ENCODE measurements around the gene CAMTA1.
A peak's percentile ranks its signal among the peaks of the same experiment; 100 is the strongest.

CAMTA1 gene

DNA sequence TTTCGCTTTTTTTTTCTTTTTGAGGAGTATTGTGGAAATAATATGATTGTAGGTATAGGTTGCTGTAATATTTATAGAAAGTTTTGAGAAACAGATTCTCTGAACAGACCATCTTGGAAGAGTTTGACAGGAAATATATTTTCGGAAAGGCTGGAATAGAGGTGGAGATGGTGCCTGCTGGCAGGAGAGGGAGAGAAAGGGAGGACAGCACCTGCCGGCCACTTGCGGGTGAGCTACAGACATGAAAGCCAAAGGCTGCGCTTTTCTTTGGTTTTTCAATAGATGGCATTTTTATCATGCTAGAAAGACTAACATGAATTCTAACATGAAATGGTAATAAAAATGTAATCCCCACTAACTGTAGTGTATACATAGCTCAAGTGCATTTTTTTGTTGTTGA is 82.1 kb downstream of the CAMTA1 start:
- Histone ChIP-seq H3K9me3 (ENCODE audit: control insufficient read depth, insufficient read depth, low read length) (no peaks in the 10 kb centered on the region), H3K27ac (ENCODE audit: low read depth, low read length) (no peak overlapping the region), H3K4me3 (ENCODE audit: low read depth, low read length) (no peak overlapping the region), H3K9ac (ENCODE audit: low read depth, low read length) (no peak overlapping the region), H3K4me1 (ENCODE audit: control insufficient read depth, insufficient read depth, low read length) (peaks cover 52% of the 10 kb centered on the region), H3K27me3 (ENCODE audit: control insufficient read depth, insufficient read depth, low read length) (no peaks in the 10 kb centered on the region), H3K36me3 (ENCODE audit: control insufficient read depth, insufficient read depth, low read length) (no peaks in the 10 kb centered on the region)

DNA sequence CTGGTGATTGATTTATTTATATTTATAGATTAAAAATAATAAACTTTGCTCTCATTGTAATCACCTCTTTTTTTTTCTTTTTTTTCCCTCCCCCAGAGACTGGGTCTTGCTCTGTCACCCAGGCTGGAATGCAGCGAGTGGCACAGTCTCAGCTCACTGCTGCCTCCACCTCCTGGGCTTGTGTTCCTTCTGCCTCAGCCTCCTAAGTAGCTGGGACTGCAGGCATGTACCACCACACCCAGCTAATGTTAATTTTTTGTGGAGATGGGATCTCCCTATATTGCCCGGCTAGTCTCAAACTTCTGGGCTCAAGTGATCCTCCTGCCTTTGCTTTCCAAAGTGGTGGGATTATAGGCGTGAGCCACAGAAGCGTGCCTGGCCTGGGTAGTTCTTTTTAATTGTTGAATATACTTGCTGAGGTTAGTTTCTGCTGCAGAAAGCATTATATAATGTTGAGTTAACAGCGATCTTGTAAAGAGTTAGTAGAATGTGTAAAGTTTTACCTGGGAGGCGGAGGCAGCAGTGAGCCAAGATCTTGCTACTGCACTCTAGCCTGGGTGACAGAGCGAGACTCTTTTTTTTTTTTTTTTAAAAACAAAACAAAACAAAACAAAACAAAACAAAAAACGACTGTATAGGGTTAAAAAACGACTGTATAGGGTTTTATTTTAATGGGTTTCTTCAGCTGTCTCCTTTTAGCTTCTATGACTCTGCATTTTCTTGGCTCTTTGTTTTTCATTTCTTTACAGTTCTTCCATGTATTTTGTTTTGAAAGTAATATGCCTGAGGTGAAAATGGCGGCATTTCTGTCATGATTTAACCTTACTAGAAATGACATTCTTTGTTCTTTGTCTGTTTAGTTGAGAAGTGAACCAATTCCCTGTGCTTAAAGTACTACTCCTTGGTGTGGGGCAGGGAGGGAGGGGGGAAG is 82.7 kb downstream of the CAMTA1 start:
- Histone ChIP-seq H3K4me1 (ENCODE audit: control insufficient read depth, insufficient read depth, low read length) (peaks cover 52% of the 10 kb centered on the region), H3K4me3 (ENCODE audit: low read depth, low read length) (no peak overlapping the region), H3K36me3 (ENCODE audit: control insufficient read depth, insufficient read depth, low read length) (no peaks in the 10 kb centered on the region), H3K27me3 (ENCODE audit: control insufficient read depth, insufficient read depth, low read length) (no peaks in the 10 kb centered on the region), H3K27ac (ENCODE audit: low read depth, low read length) (no peak overlapping the region), H3K9ac (ENCODE audit: low read depth, low read length) (no peak overlapping the region), H3K9me3 (ENCODE audit: control insufficient read depth, insufficient read depth, low read length) (no peaks in the 10 kb centered on the region)

DNA sequence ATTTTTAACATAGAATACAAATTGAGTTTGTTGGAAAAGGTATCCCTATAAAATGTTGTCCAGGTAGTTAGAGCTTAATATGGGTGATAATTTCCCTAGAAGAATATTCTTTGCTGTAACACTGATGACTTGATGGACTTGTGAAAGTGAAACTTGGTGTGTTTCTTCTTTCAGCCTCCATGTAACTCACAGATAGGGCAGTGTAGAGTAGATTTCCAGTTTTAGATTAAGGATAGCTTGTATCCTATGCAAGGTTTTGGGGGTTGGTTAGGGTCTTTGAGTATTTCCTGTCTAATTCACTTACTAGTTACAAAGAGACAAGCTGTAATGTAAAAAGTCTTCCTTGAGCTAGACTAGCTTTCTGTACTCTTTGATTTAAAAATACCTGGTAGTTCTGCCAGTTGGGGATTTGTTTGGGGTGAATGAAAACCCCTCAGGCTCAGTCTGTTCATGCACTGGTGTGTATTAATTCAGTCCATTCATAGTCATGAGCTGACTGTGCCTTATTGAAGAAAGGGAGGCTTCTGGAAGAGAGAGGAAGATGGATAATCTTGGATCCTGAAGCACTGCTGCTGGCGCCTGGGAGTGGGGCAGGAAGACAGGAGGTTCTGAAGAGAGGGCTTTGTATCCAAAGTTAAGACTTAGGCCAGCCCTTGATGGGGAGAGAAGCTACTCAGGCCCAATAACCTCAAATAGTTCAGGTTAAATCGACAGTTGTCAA is 83.6 kb downstream of the CAMTA1 start:
- H3K4me3 ChIP-seq (ENCODE audit: low read depth, low read length): no peak overlapping the region
- no peaks in the 10 kb centered on the region for H3K27me3 ChIP-seq (ENCODE audit: control insufficient read depth, insufficient read depth, low read length)
- H3K4me1 ChIP-seq (ENCODE audit: control insufficient read depth, insufficient read depth, low read length): peaks cover 56% of the 10 kb centered on the region
- peak overlapping the region; percentile 38 for H3K27ac ChIP-seq (ENCODE audit: low read depth, low read length)
- no peaks in the 10 kb centered on the region for H3K9me3 ChIP-seq (ENCODE audit: control insufficient read depth, insufficient read depth, low read length)
- no peak overlapping the region for H3K9ac ChIP-seq (ENCODE audit: low read depth, low read length)
- H3K36me3 ChIP-seq (ENCODE audit: control insufficient read depth, insufficient read depth, low read length): no peaks in the 10 kb centered on the region

DNA sequence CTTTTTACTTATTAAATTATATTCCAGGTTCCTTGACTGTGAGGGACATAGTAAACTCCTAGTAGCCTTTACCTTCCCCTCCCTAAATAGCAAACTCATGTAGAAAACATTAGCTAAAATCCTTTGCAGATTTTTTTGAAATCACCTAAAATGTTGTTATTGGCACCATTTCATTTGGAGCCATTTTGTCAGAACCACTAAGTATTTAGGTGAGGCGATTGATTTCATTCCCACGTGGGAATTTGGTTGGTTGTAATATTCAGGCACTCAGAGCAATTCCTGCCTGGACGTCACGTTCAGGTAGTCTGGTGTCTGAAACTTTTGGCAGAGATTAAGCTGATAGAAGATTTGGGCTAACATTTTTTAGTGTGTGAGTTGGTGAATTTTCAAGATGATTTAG is 84.3 kb downstream of the CAMTA1 start:
- Histone ChIP-seq H3K4me1 (ENCODE audit: control insufficient read depth, insufficient read depth, low read length) (peaks cover 56% of the 10 kb centered on the region), H3K27me3 (ENCODE audit: control insufficient read depth, insufficient read depth, low read length) (no peaks in the 10 kb centered on the region), H3K4me3 (ENCODE audit: low read depth, low read length) (no peak overlapping the region), H3K36me3 (ENCODE audit: control insufficient read depth, insufficient read depth, low read length) (peaks cover 4% of the 10 kb centered on the region; the same call in 1 of the 2 replicates), H3K9me3 (ENCODE audit: control insufficient read depth, insufficient read depth, low read length) (no peaks in the 10 kb centered on the region), H3K9ac (ENCODE audit: low read depth, low read length) (no peak overlapping the region), H3K27ac (ENCODE audit: low read depth, low read length) (no peak overlapping the region)

DNA sequence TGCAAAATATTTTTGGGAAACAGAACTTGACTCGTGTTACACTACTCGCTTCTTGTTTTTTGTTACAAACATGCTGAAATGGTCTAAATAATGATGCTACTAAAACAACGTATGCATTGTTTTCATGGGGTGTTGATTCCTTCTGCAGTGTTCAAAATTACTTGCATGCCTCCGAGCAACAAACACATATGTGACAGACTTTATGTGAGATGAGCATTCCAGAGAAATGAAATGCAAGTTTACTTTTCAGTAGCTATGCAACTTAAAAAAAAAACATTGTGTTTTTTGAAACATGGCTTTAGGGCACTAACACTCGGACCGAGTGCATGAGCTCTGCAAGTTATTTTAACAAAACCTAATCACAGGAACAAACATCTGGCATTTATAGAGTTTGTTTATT is 84.8 kb downstream of the CAMTA1 start:
- Histone ChIP-seq H3K9me3 (ENCODE audit: control insufficient read depth, insufficient read depth, low read length) (no peaks in the 10 kb centered on the region), H3K27ac (ENCODE audit: low read depth, low read length) (no peak overlapping the region), H3K27me3 (ENCODE audit: control insufficient read depth, insufficient read depth, low read length) (no peaks in the 10 kb centered on the region), H3K4me1 (ENCODE audit: control insufficient read depth, insufficient read depth, low read length) (peaks cover 56% of the 10 kb centered on the region), H3K9ac (ENCODE audit: low read depth, low read length) (no peak overlapping the region), H3K36me3 (ENCODE audit: control insufficient read depth, insufficient read depth, low read length) (peaks cover 4% of the 10 kb centered on the region; the same call in 1 of the 2 replicates), H3K4me3 (ENCODE audit: low read depth, low read length) (no peak overlapping the region)

DNA sequence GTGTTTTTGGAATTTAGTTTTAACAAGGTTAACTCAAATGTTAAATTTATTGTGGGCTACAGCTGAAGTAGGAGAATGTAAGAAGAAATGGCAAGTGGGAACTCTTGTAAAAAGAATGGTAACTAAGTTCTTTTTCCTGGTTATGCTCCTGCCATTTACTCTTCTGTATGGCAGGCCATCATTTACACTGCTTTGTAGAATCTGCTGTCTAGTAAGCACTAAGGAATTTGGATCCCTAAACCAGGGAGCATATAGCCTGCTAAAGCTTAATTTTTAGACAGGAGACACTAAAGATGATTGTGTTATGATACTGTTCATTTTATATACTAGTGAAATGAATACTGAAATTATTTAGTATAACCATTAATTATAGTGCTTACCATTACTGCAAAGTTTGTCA is 85.3 kb downstream of the CAMTA1 start:
- Histone ChIP-seq H3K4me1 (ENCODE audit: control insufficient read depth, insufficient read depth, low read length) (peaks cover 53% of the 10 kb centered on the region), H3K9ac (ENCODE audit: low read depth, low read length) (no peak overlapping the region), H3K4me3 (ENCODE audit: low read depth, low read length) (no peak overlapping the region), H3K9me3 (ENCODE audit: control insufficient read depth, insufficient read depth, low read length) (no peaks in the 10 kb centered on the region), H3K27ac (ENCODE audit: low read depth, low read length) (no peak overlapping the region), H3K36me3 (ENCODE audit: control insufficient read depth, insufficient read depth, low read length) (peaks cover 4% of the 10 kb centered on the region; the same call in 1 of the 2 replicates), H3K27me3 (ENCODE audit: control insufficient read depth, insufficient read depth, low read length) (no peaks in the 10 kb centered on the region)

DNA sequence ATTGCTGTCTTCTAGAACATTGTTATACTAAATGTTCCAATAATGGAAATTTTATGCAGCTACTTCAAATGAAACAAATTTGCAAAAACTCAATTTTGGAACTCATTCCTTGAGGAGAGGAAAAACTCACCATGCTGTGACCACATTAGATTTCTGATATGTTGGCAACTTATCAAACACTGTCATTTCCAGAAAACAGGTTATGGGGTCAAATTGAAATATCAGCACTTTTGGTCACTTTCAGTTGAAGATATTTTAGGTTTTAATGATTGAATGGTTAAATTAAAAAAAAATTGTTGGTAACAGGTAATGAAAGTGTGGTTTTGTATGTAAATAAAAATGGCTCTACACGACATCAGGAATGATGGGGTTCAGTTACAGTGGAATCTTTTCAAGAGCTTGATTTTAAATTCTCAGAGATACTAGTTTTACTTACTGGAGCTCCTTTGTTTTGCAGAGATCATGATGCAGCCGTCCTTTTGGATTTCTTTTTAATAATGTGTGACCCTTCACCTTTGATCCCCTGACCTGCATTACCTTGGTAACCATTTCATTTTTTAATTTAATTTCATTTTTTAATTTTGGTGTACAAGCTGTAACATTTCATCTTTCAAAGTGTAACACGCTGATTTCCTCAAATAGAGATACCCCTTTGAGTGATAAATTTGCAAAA is 86.2 kb downstream of the CAMTA1 start:
- no peak overlapping the region for H3K27ac ChIP-seq (ENCODE audit: low read depth, low read length)
- peaks cover 45% of the 10 kb centered on the region for H3K4me1 ChIP-seq (ENCODE audit: control insufficient read depth, insufficient read depth, low read length)

DNA sequence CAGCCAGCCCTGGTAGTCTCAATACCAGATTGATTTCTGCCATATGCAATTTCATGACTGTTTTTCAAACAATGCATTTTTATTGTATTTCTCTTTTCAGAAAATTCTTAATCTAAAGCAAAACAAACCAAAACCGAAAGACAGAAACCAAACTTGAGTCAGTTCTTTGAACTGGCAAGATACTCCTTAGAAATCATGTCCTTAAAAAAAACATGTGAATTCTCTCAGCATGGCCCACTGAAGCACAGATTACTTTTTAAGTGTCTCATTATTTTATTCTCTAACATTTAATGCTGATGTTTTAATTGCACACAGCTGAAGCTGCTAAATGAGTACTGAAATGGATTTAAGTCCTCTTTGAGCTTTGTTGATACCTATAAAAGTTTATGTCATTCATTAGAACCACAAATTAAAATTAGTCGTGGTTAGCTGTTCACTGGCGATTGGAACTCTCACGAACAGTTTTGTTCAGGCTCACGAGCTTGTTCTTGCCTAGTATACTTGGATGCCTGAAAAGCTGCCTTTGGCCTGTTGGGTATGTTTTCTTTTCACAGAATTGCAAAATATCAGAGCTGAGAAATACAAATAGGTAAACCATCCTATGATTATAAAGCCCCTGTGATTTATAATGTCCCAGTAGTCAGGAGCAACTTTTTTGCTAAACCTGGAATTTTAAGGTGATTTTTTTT is 87.5 kb downstream of the CAMTA1 start:
- H3K9me3 ChIP-seq (ENCODE audit: control insufficient read depth, insufficient read depth, low read length): no peaks in the 10 kb centered on the region
- H3K36me3 ChIP-seq (ENCODE audit: control insufficient read depth, insufficient read depth, low read length): peaks cover 4% of the 10 kb centered on the region; the same call in 1 of the 2 replicates
- H3K27ac ChIP-seq (ENCODE audit: low read depth, low read length): no peak overlapping the region
- no peak overlapping the region for H3K4me3 ChIP-seq (ENCODE audit: low read depth, low read length)
- no peaks in the 10 kb centered on the region for H3K27me3 ChIP-seq (ENCODE audit: control insufficient read depth, insufficient read depth, low read length)
- H3K4me1 ChIP-seq (ENCODE audit: control insufficient read depth, insufficient read depth, low read length): peaks cover 33% of the 10 kb centered on the region
- H3K9ac ChIP-seq (ENCODE audit: low read depth, low read length): no peak overlapping the region

More for the DNA sequence above, 86.2 kb downstream of the CAMTA1 start:
- Histone ChIP-seq H3K36me3 (ENCODE audit: control insufficient read depth, insufficient read depth, low read length) (peaks cover 4% of the 10 kb centered on the region; the same call in 1 of the 2 replicates), H3K4me3 (ENCODE audit: low read depth, low read length) (no peak overlapping the region), H3K9ac (ENCODE audit: low read depth, low read length) (no peak overlapping the region), H3K9me3 (ENCODE audit: control insufficient read depth, insufficient read depth, low read length) (no peaks in the 10 kb centered on the region), H3K27me3 (ENCODE audit: control insufficient read depth, insufficient read depth, low read length) (no peaks in the 10 kb centered on the region)

DNA sequence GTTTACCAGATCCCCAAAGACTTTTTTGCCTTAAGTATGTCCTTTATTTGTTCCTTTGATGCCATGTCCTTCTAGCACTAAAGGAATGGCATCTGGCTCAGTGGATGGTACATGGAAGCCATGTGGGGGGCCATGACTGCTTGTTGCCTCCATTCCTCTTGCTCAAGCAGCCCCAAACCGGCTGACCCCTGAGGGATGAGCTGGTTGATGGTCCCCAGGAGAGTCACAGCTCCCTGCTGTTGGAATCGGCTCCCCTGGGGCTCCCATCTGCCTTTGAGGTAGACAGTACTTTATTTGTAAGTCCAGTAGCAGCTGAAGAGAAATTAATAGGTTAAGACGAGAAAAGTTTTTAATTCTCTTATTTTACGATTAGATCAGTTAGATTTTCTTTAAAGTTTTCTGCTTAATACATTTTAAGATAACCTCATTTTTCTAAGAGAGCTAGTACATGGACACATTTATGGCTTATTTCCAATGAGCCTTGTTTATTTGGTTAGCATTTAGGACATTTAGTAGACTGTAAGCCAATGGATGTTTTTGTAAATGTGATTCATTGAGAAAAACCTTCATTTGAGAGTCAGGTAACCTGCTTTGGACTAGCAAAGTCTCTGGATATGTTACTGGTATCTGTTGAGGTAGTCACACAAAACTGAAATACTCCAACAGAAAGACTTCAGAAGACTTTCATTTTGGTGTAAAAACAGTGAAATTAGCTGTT is 88.2 kb downstream of the CAMTA1 start:
- Histone ChIP-seq H3K27ac (ENCODE audit: low read depth, low read length) (no peak overlapping the region), H3K4me1 (ENCODE audit: control insufficient read depth, insufficient read depth, low read length) (peaks cover 26% of the 10 kb centered on the region), H3K36me3 (ENCODE audit: control insufficient read depth, insufficient read depth, low read length) (peaks cover 4% of the 10 kb centered on the region; the same call in 1 of the 2 replicates), H3K9ac (ENCODE audit: low read depth, low read length) (no peak overlapping the region), H3K27me3 (ENCODE audit: control insufficient read depth, insufficient read depth, low read length) (no peaks in the 10 kb centered on the region), H3K9me3 (ENCODE audit: control insufficient read depth, insufficient read depth, low read length) (no peaks in the 10 kb centered on the region), H3K4me3 (ENCODE audit: low read depth, low read length) (no peak overlapping the region)

DNA sequence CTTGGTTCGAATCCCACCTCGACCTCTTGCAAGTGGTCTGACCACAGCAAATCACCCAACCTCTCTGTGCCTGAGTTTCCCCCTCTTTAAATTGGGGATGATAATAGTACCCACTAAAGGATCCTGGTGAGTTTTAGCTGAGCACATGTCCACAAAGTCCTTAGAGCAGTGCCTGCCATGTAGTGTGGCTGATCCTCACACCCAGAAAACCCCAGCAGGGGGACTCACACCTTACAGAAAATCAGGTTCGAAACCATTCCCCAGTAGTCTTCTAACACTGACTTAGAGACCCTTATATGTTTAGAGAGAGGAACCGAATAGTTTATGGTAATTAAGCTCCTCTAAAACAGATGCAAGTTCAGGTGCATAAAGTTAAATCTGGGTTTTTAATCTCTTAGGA is 89.0 kb downstream of the CAMTA1 start:
- no peaks in the 10 kb centered on the region for H3K9me3 ChIP-seq (ENCODE audit: control insufficient read depth, insufficient read depth, low read length)
- H3K36me3 ChIP-seq (ENCODE audit: control insufficient read depth, insufficient read depth, low read length): peaks cover 4% of the 10 kb centered on the region; the same call in 1 of the 2 replicates
- no peak overlapping the region for H3K4me3 ChIP-seq (ENCODE audit: low read depth, low read length)
- no peaks in the 10 kb centered on the region for H3K27me3 ChIP-seq (ENCODE audit: control insufficient read depth, insufficient read depth, low read length)
- H3K4me1 ChIP-seq (ENCODE audit: control insufficient read depth, insufficient read depth, low read length): peaks cover 17% of the 10 kb centered on the region; the same call in 1 of the 2 replicates
- no peak overlapping the region for H3K9ac ChIP-seq (ENCODE audit: low read depth, low read length)
- H3K27ac ChIP-seq (ENCODE audit: low read depth, low read length): no peak overlapping the region

All from HUES48 (cell line).